ENCODE results near the gene LFNG.

Gene LFNG, protein sequence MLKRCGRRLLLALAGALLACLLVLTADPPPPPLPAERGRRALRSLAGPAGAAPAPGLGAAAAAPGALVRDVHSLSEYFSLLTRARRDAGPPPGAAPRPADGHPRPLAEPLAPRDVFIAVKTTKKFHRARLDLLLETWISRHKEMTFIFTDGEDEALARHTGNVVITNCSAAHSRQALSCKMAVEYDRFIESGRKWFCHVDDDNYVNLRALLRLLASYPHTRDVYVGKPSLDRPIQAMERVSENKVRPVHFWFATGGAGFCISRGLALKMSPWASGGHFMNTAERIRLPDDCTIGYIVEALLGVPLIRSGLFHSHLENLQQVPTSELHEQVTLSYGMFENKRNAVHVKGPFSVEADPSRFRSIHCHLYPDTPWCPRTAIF

GRCh38 chr7:2519119-2519930 lies at the start of gene LFNG:
TSS of gene LFNG (plus strand) at chr7:2519774. CDS start at chr7:2519862, 88 bp downstream.
- peak within 1 kb of the TSS; percentile 86 for H3K4me3 ChIP-seq (ENCODE audit: low read depth, low read length)
- no peak within 1 kb of the TSS for H2AFZ ChIP-seq (ENCODE audit: low read length, unreplicated experiment)
- H3K79me2 ChIP-seq (ENCODE audit: control insufficient read depth, insufficient read depth, low read length, unreplicated experiment) = peaks cover 16% of the 10 kb centered on the region
- peaks cover 64% of the 10 kb centered on the region for H3K4me1 ChIP-seq (ENCODE audit: control insufficient read depth, insufficient read depth, low read length, unreplicated experiment)
- H3K27me3 ChIP-seq (ENCODE audit: insufficient read depth, low read length) = no peaks in the 10 kb centered on the region
- no peak within 1 kb of the TSS for H3K27ac ChIP-seq (ENCODE audit: low read depth, low read length)
- H3K36me3 ChIP-seq (ENCODE audit: insufficient read depth, low read length) = no peaks in the 10 kb centered on the region

GRCh38 chr7:2470204-2471021 lies 49.2 kb upstream of the LFNG start:
- H3K79me2 ChIP-seq (ENCODE audit: control insufficient read depth, insufficient read depth, low read length, unreplicated experiment) = no peaks in the 10 kb centered on the region
- H3K27ac ChIP-seq (ENCODE audit: low read depth, low read length) = no peak overlapping the region
- H3K4me1 ChIP-seq (ENCODE audit: control insufficient read depth, insufficient read depth, low read length, unreplicated experiment) = no peaks in the 10 kb centered on the region
- H3K4me3 ChIP-seq (ENCODE audit: low read depth, low read length) = no peak overlapping the region
- no peaks in the 10 kb centered on the region for H3K27me3 ChIP-seq (ENCODE audit: insufficient read depth, low read length)
- no peak overlapping the region for H2AFZ ChIP-seq (ENCODE audit: low read length, unreplicated experiment)
- H3K36me3 ChIP-seq (ENCODE audit: insufficient read depth, low read length) = no peaks in the 10 kb centered on the region

DNA sequence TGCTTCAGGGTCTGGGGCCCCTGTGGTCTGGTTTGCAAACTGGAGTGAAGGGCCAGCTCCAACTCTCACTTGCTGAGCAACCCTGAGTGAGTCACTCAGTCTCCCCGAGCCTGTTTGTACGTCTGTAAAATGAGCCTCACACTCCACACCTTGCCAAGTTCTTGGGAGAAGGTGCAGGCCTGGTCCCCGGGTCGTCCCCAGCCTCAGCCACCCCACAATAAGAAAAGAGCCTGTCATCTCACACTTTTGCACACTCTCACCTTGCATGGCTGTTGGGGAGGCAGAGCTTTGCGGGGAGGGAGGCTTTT lies 48.6 kb upstream of the LFNG start:
- Histone ChIP-seq H3K36me3 (ENCODE audit: insufficient read depth, low read length) (no peaks in the 10 kb centered on the region), H3K27ac (ENCODE audit: low read depth, low read length) (no peak overlapping the region), H3K79me2 (ENCODE audit: control insufficient read depth, insufficient read depth, low read length, unreplicated experiment) (no peaks in the 10 kb centered on the region), H3K4me1 (ENCODE audit: control insufficient read depth, insufficient read depth, low read length, unreplicated experiment) (no peaks in the 10 kb centered on the region), H3K4me3 (ENCODE audit: low read depth, low read length) (no peak overlapping the region), H3K27me3 (ENCODE audit: insufficient read depth, low read length) (no peaks in the 10 kb centered on the region), H2AFZ (ENCODE audit: low read length, unreplicated experiment) (no peak overlapping the region)

- no peaks in the 10 kb centered on the region for H3K4me1 ChIP-seq (ENCODE audit: control insufficient read depth, insufficient read depth, low read length, unreplicated experiment)
- H3K79me2 ChIP-seq (ENCODE audit: control insufficient read depth, insufficient read depth, low read length, unreplicated experiment) = no peaks in the 10 kb centered on the region
- H3K27ac ChIP-seq (ENCODE audit: low read depth, low read length) = no peak overlapping the region
- H2AFZ ChIP-seq (ENCODE audit: low read length, unreplicated experiment) = no peak overlapping the region
- H3K4me3 ChIP-seq (ENCODE audit: low read depth, low read length) = no peak overlapping the region
- H3K27me3 ChIP-seq (ENCODE audit: insufficient read depth, low read length) = no peaks in the 10 kb centered on the region
- H3K36me3 ChIP-seq (ENCODE audit: insufficient read depth, low read length) = no peaks in the 10 kb centered on the region
These were observed 48.2 kb upstream of the LFNG start for GRCh38 chr7:2471396-2471795.

DNA sequence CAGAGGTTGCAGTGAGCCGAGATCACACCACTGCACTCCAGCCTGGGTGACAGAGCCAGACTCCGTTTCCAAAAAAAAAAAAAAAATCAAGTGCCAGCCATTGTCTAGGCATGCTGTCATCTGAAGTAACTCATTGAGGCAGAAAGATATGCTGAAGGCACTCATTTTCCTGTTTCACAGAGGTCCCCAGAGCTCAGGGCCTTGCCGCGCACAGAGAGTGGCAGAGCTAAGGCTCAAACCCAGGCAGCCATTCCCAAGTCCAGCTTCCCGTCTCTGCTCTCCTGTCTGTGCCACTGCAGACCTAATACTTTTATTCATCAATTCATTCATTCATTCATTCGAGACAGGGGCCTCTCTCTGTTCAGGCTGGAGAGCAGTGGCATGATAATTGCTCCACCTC lies 46.8 kb upstream of the LFNG start:
- H3K79me2 ChIP-seq (ENCODE audit: control insufficient read depth, insufficient read depth, low read length, unreplicated experiment) = no peaks in the 10 kb centered on the region
- H3K27me3 ChIP-seq (ENCODE audit: insufficient read depth, low read length) = no peaks in the 10 kb centered on the region
- peaks cover 1% of the 10 kb centered on the region for H3K4me1 ChIP-seq (ENCODE audit: control insufficient read depth, insufficient read depth, low read length, unreplicated experiment)
- H3K4me3 ChIP-seq (ENCODE audit: low read depth, low read length) = no peak overlapping the region
- H3K36me3 ChIP-seq (ENCODE audit: insufficient read depth, low read length) = no peaks in the 10 kb centered on the region
- H2AFZ ChIP-seq (ENCODE audit: low read length, unreplicated experiment) = no peak overlapping the region
- H3K27ac ChIP-seq (ENCODE audit: low read depth, low read length) = no peak overlapping the region

- no peak overlapping the region for H3K4me3 ChIP-seq (ENCODE audit: low read depth, low read length)
- H3K4me1 ChIP-seq (ENCODE audit: control insufficient read depth, insufficient read depth, low read length, unreplicated experiment) = peaks cover 4% of the 10 kb centered on the region
- H2AFZ ChIP-seq (ENCODE audit: low read length, unreplicated experiment) = no peak overlapping the region
- H3K79me2 ChIP-seq (ENCODE audit: control insufficient read depth, insufficient read depth, low read length, unreplicated experiment) = no peaks in the 10 kb centered on the region
- no peaks in the 10 kb centered on the region for H3K27me3 ChIP-seq (ENCODE audit: insufficient read depth, low read length)
- no peaks in the 10 kb centered on the region for H3K36me3 ChIP-seq (ENCODE audit: insufficient read depth, low read length)
- no peak overlapping the region for H3K27ac ChIP-seq (ENCODE audit: low read depth, low read length)
These were observed 45.9 kb upstream of the LFNG start for GRCh38 chr7:2473496-2474180.

DNA sequence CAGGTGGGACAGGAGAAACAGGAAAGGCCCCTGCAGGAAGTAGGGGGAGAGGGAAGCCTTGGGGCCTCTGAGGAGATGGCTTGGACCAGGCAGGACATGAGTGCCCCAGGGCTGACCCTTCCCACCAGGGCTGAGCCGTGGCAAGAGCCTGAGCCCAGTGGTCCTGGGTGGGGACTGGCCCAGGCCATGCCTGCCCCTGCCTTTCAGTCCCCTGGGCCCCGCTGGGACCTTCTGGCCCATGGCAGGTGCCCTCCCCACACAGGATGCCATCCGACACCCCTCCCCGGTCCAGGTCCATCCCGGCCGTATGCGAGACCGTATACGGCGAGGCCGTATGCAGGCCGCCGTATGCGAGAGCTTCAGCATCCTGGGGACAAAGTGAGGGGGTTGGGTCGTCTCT lies 45.4 kb upstream of the LFNG start:
- H3K4me3 ChIP-seq (ENCODE audit: low read depth, low read length) = no peak overlapping the region
- H3K4me1 ChIP-seq (ENCODE audit: control insufficient read depth, insufficient read depth, low read length, unreplicated experiment) = peaks cover 4% of the 10 kb centered on the region
- H3K27ac ChIP-seq (ENCODE audit: low read depth, low read length) = no peak overlapping the region
- no peaks in the 10 kb centered on the region for H3K36me3 ChIP-seq (ENCODE audit: insufficient read depth, low read length)
- H3K27me3 ChIP-seq (ENCODE audit: insufficient read depth, low read length) = no peaks in the 10 kb centered on the region
- H2AFZ ChIP-seq (ENCODE audit: low read length, unreplicated experiment) = no peak overlapping the region
- no peaks in the 10 kb centered on the region for H3K79me2 ChIP-seq (ENCODE audit: control insufficient read depth, insufficient read depth, low read length, unreplicated experiment)

- Histone ChIP-seq H3K36me3 (ENCODE audit: insufficient read depth, low read length) (no peaks in the 10 kb centered on the region), H3K79me2 (ENCODE audit: control insufficient read depth, insufficient read depth, low read length, unreplicated experiment) (no peaks in the 10 kb centered on the region), H3K4me1 (ENCODE audit: control insufficient read depth, insufficient read depth, low read length, unreplicated experiment) (peaks cover 4% of the 10 kb centered on the region), H2AFZ (ENCODE audit: low read length, unreplicated experiment) (no peak overlapping the region), H3K27ac (ENCODE audit: low read depth, low read length) (no peak overlapping the region), H3K4me3 (ENCODE audit: low read depth, low read length) (no peak overlapping the region), H3K27me3 (ENCODE audit: insufficient read depth, low read length) (no peaks in the 10 kb centered on the region)
These were observed 44.5 kb upstream of the LFNG start for GRCh38 chr7:2474813-2475677.

DNA sequence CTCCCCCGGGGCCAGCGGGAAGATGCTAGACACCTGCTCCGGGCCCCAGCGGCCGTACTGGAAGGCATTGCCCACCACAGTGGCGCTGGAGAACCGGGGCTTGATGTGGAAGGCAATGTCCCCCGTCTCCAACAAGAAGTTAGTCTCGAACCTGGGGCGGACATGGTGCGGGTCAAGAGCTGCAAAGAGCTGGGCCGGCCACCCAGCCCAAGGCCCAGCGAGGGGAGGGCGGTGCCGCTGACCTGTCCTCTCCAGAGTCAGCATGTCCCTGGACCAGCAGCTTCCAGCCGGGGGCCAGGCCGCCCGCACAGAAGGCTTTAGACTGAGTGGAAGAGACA lies 43.9 kb upstream of the LFNG start:
- H3K36me3 ChIP-seq (ENCODE audit: insufficient read depth, low read length) = no peaks in the 10 kb centered on the region
- H3K4me1 ChIP-seq (ENCODE audit: control insufficient read depth, insufficient read depth, low read length, unreplicated experiment) = peaks cover 4% of the 10 kb centered on the region
- no peaks in the 10 kb centered on the region for H3K79me2 ChIP-seq (ENCODE audit: control insufficient read depth, insufficient read depth, low read length, unreplicated experiment)
- no peak overlapping the region for H3K27ac ChIP-seq (ENCODE audit: low read depth, low read length)
- H3K27me3 ChIP-seq (ENCODE audit: insufficient read depth, low read length) = no peaks in the 10 kb centered on the region
- no peak overlapping the region for H2AFZ ChIP-seq (ENCODE audit: low read length, unreplicated experiment)
- H3K4me3 ChIP-seq (ENCODE audit: low read depth, low read length) = no peak overlapping the region

GRCh38 chr7:2476298-2476697 lies 43.3 kb upstream of the LFNG start, which contains the start of gene GRIFIN:
TSS of gene GRIFIN (minus strand) at chr7:2476398. CDS start at chr7:2476383, 15 bp downstream.
- no peak within 1 kb of the TSS for H3K27ac ChIP-seq (ENCODE audit: low read depth, low read length)
- no peaks in the 10 kb centered on the region for H3K27me3 ChIP-seq (ENCODE audit: insufficient read depth, low read length)
- H3K79me2 ChIP-seq (ENCODE audit: control insufficient read depth, insufficient read depth, low read length, unreplicated experiment) = no peaks in the 10 kb centered on the region
- peaks cover 4% of the 10 kb centered on the region for H3K4me1 ChIP-seq (ENCODE audit: control insufficient read depth, insufficient read depth, low read length, unreplicated experiment)
- H2AFZ ChIP-seq (ENCODE audit: low read length, unreplicated experiment) = no peak within 1 kb of the TSS
- H3K4me3 ChIP-seq (ENCODE audit: low read depth, low read length) = no peak within 1 kb of the TSS
- H3K36me3 ChIP-seq (ENCODE audit: insufficient read depth, low read length) = no peaks in the 10 kb centered on the region
